ENCODE measurements around the gene FBXL15. TPM values are rescaled to one million over a fixed set of nuclear protein-coding genes. Genes with fewer than 3 reads are reported as not detected.
A peak's percentile ranks its signal among the peaks of the same experiment; 100 is the strongest.

The FBXL15 gene
- total and polyA plus RNA-seq, 9 of the 15 experiments (the other 6 are each of a cell fraction or from before 2014, with no cell fraction given): 0.08 to 25.9 (median 3.5) TPM

GRCh38 chr10:102394079-102394800 is 26.4 kb upstream of the FBXL15 start (continued):
- TF ChIP-seq RREB1 (CRISPR knock-in tag; IDR thresholded peaks at IDR 0.05): no peak
- TF ChIP-seq CREM (IDR thresholded peaks at IDR 0.05; ENCODE audit: low read depth): peak; percentile 95
- no peak for TF ChIP-seq SFPQ (IDR thresholded peaks at IDR 0.05; ENCODE audit: low read depth, low read length)
- TF ChIP-seq SRSF1 (IDR thresholded peaks at IDR 0.05; ENCODE audit: low read depth, low read length): no peak
- no peak for TF ChIP-seq KAT7 (CRISPR knock-in tag; IDR thresholded peaks at IDR 0.05; ENCODE audit: borderline replicate concordance)
- TF ChIP-seq YY1 (IDR thresholded peaks at IDR 0.05; ENCODE audit: borderline replicate concordance in 1 of 3, control insufficient read depth in 1 of 3, extremely low read depth in 1 of 3, insufficient read depth in 3 of 3, insufficient read length in 1 of 3, insufficient replicate concordance in 2 of 3, low read depth in 1 of 3, low read length in 2 of 3): peak in 1 of 3 experiments; percentile 67
- TF ChIP-seq RBBP5 (IDR thresholded peaks at IDR 0.05; ENCODE audit: borderline replicate concordance, insufficient read depth, low read length, poor library complexity, severe bottlenecking): peak; percentile 2
- TF ChIP-seq TGIF2 (CRISPR knock-in tag; IDR thresholded peaks at IDR 0.05): 0 out of 2 replicates have a peak, but pooled peaks have one; percentile 65
- TF ChIP-seq NCOA1 (IDR thresholded peaks at IDR 0.05; ENCODE audit: low read depth): peak; percentile 72; the same call in 1 of the 2 replicates
- no peak for TF ChIP-seq FUS (optimal IDR thresholded peaks at IDR 0.05; ENCODE audit: low read depth, low read length)
- TF ChIP-seq ZNF146 (CRISPR knock-in tag; IDR thresholded peaks at IDR 0.05; ENCODE audit: unreplicated experiment): no peak
- TF ChIP-seq EP300 (IDR thresholded peaks at IDR 0.05; ENCODE audit: low read length): no peak
- no peak for TF ChIP-seq ARHGAP35 (IDR thresholded peaks at IDR 0.05; ENCODE audit: partially characterized antibody)
- TF ChIP-seq ZNF655 (CRISPR knock-in tag; IDR thresholded peaks at IDR 0.05): no peak
- TF ChIP-seq E2F3 (CRISPR knock-in tag; IDR thresholded peaks at IDR 0.05): no peak
- 0 out of 2 replicates have a peak, but pooled peaks have one; percentile 20 for TF ChIP-seq ZKSCAN1 (IDR thresholded peaks at IDR 0.05; ENCODE audit: low read depth, low read length)
- TF ChIP-seq MAFK (IDR thresholded peaks at IDR 0.05; ENCODE audit: low read length): no peak
